Spleen (tissue), 11 donors: Measurements from ENCODE around the gene HINT3. TPM values are rescaled to one million over a fixed set of nuclear protein-coding genes. Genes with fewer than 3 reads are reported as not detected.

Experiments used
- DNase-seq: peaks from one replicate; pipeline ENCODE4 v3.0.0-alpha.2; 2020
- H3K27ac ChIP-seq, 8 donors: fragments of 200-600 bp; sonication (generic) in 7 of 8; 1 replicate in 4 of 8; 2 replicates in 4 of 8; pipeline versions ENCODE4 v1.5.0 to v1.8.0; 2016 to 2021; ENCODE audit warnings: inconsistent platforms in 4 of 8, mild to moderate bottlenecking in 4 of 8, moderate library complexity in 1 of 8
- H3K27me3 ChIP-seq, 7 donors: fragments of 200-600 bp; sonication (generic) in 6 of 7; replicated peaks in 1 of 7; 1 replicate in 4 of 7; 2 replicates in 3 of 7; pipeline versions ENCODE4 v1.5.0 to v1.8.0; 2016 to 2021; ENCODE audit warnings: inconsistent platforms in 3 of 7, mild to moderate bottlenecking in 1 of 7
- H3K36me3 ChIP-seq, 6 donors: fragments of 200-600 bp; sonication (generic) in 5 of 6; 1 replicate in 4 of 6; 2 replicates in 2 of 6; pipeline versions ENCODE4 v1.5.0 to v1.8.0; 2016 to 2021; ENCODE audit warnings: inconsistent platforms in 2 of 6
- H3K4me1 ChIP-seq, 6 donors: fragments of 200-600 bp; sonication (generic) in 5 of 6; 1 replicate in 3 of 6; 2 replicates in 3 of 6; pipeline versions ENCODE4 v1.5.0 to v1.8.0; 2016 to 2021; ENCODE audit warnings: inconsistent platforms in 3 of 6
- H3K4me3 ChIP-seq, 8 donors: fragments of 200-600 bp; sonication (generic) in 7 of 8; 1 replicate in 4 of 8; 2 replicates in 4 of 8; pipeline versions ENCODE4 v1.5.0 to v1.8.0; 2016 to 2021; ENCODE audit warnings: inconsistent platforms in 4 of 8, mild to moderate bottlenecking in 4 of 8, moderate library complexity in 2 of 8
- H3K9me3 ChIP-seq, 8 donors: fragments of 200-600 bp; sonication (generic) in 7 of 8; 1 replicate in 4 of 8; 2 replicates in 4 of 8; pipeline versions ENCODE4 v1.5.0 to v1.8.0; 2016 to 2021; ENCODE audit warnings: inconsistent platforms in 4 of 8
- POLR2A ChIP-seq, 3 donors: fragments of 450-650 bp; IDR thresholded peaks; one replicate each; pipeline ENCODE4 v1.5.1; 2017; ENCODE audit warnings: antibody characterized with exemption in 3 of 3, mild to moderate bottlenecking in 1 of 3
- POLR2AphosphoS5 ChIP-seq, 3 donors: sonication (generic); formaldehyde crosslinking; IDR thresholded peaks; one replicate each; pipeline ENCODE4 v1.5.1; 2017; ENCODE audit warnings: antibody characterized with exemption in 3 of 3
- WGBS, 5 donors: extraction: QIAGEN DNeasy Blood & Tissue Kit in 3 of 5; methylation state at CpG; one replicate each; pipeline versions ENCODE4 v1.1.5 to v1.1.7; 2013 to 2018; 5-methylcytosine and 5-hydroxymethylcytosine counted together
- intact Hi-C: fragments of 100-400 bp; cut with DNase I; formaldehyde crosslinking; loops from one replicate; pipeline ENCODE4 v1.15.0; 2023; ENCODE audit warnings: low total_unique reads
- polyA plus RNA-seq, 3 donors: library from polyadenylated mRNA; stranded (reverse); fragments of 200-250 nt; gene quantifications; one replicate each; pipeline ENCODE4 v1.2.1, GENCODE V29; 2013
- total RNA-seq, 7 donors: library from RNA; depleted of rRNA in 3 of 7; stranded (reverse); fragments of >200 nt in 3 of 7; fragmentation: NEBNext Ultra II Directional in 4 of 7; extraction: Animal tissue kit (Norgen Biotek cat#: 25700) in 4 of 7; gene quantifications; one replicate each; pipeline versions ENCODE4 v1.1.0 to v1.2.1, GENCODE V29; 2016 to 2021
- TF ChIP-seq, protein P1 (sequence below), 11 experiments: fragments of 200-600 bp in 7 of 11; fragments of 450-650 bp in 4 of 11; sonication (generic) in 4 of 11; IDR thresholded peaks in 8 of 11; conservative IDR thresholded peaks in 3 of 11; 1 replicate in 7 of 11; 2 replicates in 4 of 11; pipeline versions ENCODE4 v1.4.0 to v1.8.0; 2016 to 2021; ENCODE audit warnings: antibody characterized with exemption in 11 of 11, inconsistent platforms in 4 of 11, mild to moderate bottlenecking in 1 of 11
- donor health status: healthy with polysubstance abuse.
- donor health status: DM: no; HTN: no; CAD: no; lungs with moderate emphysema.
- donor health status: DM: no; HTN: no; CAD: no.
- donor health status: Bipolar disorder and iron deficiency.
- donor health status: healthy.
- donor health status: DM: no; HTN: no; CAD: no.
- donor health status: DM: yes; HTN: yes; CAD: no.

The HINT3 gene
- total and polyA plus RNA-seq, 10 donors: 5.0 to 18.6 (median 14.7) TPM

DNA sequence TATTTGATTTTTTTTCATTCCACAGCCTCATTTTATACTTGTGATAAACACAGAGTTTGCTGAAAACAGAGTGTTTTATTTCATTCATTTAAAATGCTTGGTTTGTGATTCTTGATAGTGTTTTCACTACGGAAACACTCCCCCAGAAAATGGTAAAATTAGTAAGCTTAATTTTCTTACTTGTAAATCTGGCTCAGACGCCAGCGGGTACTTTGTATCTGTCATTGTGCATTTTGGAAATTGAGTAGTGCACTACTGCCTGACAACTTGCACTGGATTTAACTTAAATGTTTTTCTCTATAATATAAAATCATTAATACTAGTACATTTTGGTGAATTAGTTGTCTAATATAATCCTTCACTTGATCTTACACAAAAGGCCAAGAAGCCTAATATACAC lies 37.0 kb upstream of the HINT3 start:
- DNase-seq: no peak
- peaks cover 4 to 76% (median 57%) of the 10 kb centered on the region in 6 donors for H3K36me3 ChIP-seq
- H3K9me3 ChIP-seq: no peaks in the 10 kb centered on the region
- peak overlapping the region in 6 of 8 donors; percentile 6 to 57 (median 18) for H3K4me3 ChIP-seq
- WGBS, 5 donors: 23 to 44% (median 29%) methylated on average over 3 of the region's 3 CpGs
- H3K27ac ChIP-seq: peak overlapping the region; percentile 49 to 86 (median 78)
- TF ChIP-seq, protein P1, sequence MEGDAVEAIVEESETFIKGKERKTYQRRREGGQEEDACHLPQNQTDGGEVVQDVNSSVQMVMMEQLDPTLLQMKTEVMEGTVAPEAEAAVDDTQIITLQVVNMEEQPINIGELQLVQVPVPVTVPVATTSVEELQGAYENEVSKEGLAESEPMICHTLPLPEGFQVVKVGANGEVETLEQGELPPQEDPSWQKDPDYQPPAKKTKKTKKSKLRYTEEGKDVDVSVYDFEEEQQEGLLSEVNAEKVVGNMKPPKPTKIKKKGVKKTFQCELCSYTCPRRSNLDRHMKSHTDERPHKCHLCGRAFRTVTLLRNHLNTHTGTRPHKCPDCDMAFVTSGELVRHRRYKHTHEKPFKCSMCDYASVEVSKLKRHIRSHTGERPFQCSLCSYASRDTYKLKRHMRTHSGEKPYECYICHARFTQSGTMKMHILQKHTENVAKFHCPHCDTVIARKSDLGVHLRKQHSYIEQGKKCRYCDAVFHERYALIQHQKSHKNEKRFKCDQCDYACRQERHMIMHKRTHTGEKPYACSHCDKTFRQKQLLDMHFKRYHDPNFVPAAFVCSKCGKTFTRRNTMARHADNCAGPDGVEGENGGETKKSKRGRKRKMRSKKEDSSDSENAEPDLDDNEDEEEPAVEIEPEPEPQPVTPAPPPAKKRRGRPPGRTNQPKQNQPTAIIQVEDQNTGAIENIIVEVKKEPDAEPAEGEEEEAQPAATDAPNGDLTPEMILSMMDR (IDR thresholded peaks at IDR 0.05 in 8 of 11, conservative IDR thresholded peaks at IDR 0.05 in 3 of 11): no peak
- TF ChIP-seq POLR2AphosphoS5 (IDR thresholded peaks at IDR 0.05) (no peak), POLR2A (IDR thresholded peaks at IDR 0.05) (no peak)
- no peaks in the 10 kb centered on the region for H3K27me3 ChIP-seq
- H3K4me1 ChIP-seq: peaks cover 5 to 60% (median 40%) of the 10 kb centered on the region in 6 donors
- intact Hi-C loops: no loop called here

DNA sequence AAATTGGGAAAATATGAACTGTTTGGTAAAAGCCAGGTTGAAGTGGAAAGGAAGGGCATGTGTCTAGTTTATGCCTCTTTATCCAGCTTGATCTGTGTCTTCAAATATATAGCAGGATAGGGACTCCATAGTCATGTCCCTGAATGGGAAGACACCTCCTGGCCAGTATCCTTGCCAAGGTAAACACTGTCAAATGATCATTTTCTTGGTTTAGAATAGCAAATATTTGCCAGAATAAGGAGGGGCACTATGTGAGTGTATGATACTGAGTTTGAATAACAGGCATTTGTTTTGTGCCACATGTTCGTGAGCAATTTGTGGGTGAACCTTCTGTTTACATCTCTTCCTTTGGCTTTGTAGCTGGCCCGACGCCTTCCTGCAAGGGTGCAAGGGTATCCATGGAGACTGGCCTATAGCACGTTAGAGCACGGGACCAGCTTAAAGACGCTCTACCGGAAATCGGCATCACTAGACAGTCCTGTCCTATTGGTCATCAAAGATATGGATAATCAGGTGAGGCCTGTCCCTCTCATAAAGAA lies 34.2 kb upstream of the HINT3 start:
- Histone ChIP-seq H3K27me3 (no peaks in the 10 kb centered on the region), H3K27ac (no peak overlapping the region), H3K4me3 (no peak overlapping the region), H3K36me3 (peaks cover 4 to 74% (median 45%) of the 10 kb centered on the region in 6 donors), H3K4me1 (peaks cover 5 to 67% (median 44%) of the 10 kb centered on the region in 6 donors), H3K9me3 (no peaks in the 10 kb centered on the region)
- no peak for TF ChIP-seq POLR2AphosphoS5 (IDR thresholded peaks at IDR 0.05)
- TF ChIP-seq POLR2A (IDR thresholded peaks at IDR 0.05): no peak
- TF ChIP-seq, protein P1 (IDR thresholded peaks at IDR 0.05 in 8 of 11, conservative IDR thresholded peaks at IDR 0.05 in 3 of 11): no peak
- DNase-seq: no peak
- 93 to 96% (median 95%) methylated on average over 8 of the region's 8 CpGs for WGBS, 5 donors
- intact Hi-C loops: no loop called here

DNA sequence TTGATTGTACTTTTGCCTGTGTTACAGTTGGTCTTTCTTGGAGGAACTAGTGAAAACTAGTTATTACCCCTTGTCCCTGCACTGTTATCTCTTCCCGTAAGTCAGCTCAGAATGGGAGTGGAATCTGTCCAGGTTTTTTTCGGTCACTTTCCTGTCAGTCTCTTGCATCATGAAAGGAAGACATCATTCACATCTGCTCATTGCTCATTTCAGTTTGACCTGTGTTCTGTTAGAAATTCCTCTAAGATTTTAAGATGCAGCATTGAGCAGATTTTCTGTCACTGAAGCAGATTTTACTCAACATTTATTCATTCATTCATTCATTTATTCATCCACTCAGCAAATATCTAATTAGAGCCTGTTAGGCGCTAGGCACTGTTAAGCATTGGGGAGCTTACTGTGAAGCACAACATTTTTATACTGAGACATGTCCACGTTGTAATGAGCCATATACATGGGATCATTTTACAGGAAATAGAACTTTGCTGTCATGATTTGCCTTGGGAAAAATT lies 33.1 kb upstream of the HINT3 start:
- WGBS, 5 donors: 49 to 66% (median 51%) methylated on average over 4 of the region's 4 CpGs
- Histone ChIP-seq H3K4me3 (no peak overlapping the region), H3K27me3 (no peaks in the 10 kb centered on the region), H3K27ac (peak overlapping the region in 3 of 8 donors; percentile 24 to 68 (median 34)), H3K4me1 (peaks cover 2 to 69% (median 45%) of the 10 kb centered on the region in 6 donors), H3K36me3 (peaks cover 4 to 77% (median 50%) of the 10 kb centered on the region in 6 donors), H3K9me3 (no peaks in the 10 kb centered on the region)
- no peak for DNase-seq
- TF ChIP-seq, protein P1 (IDR thresholded peaks at IDR 0.05 in 8 of 11, conservative IDR thresholded peaks at IDR 0.05 in 3 of 11): no peak
- TF ChIP-seq POLR2AphosphoS5 (IDR thresholded peaks at IDR 0.05) (no peak), POLR2A (IDR thresholded peaks at IDR 0.05) (no peak)
- intact Hi-C loops: no loop called here

DNA sequence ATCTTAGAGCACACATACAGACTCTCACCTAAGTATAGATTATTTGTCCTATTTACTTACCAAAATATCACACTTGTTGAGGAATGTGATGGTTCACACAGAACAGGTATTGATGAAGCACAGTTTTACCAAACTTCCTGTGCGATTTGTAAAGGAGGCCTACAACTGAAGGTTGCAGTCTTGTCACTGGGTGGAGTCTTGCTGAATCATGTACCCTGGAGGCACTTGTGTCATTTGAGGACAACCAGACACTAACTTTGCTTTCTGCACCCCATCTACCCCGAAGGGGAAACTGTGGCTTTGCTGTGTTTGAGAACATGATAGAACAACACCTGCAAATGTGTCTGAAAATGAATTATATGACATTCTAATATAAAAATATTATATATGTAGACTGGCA lies 32.4 kb upstream of the HINT3 start:
- Histone ChIP-seq H3K9me3 (no peaks in the 10 kb centered on the region), H3K27ac (peak overlapping the region in 5 of 8 donors; percentile 4 to 68 (median 24)), H3K36me3 (peaks cover 4 to 84% (median 56%) of the 10 kb centered on the region in 6 donors), H3K4me3 (no peak overlapping the region), H3K27me3 (no peaks in the 10 kb centered on the region), H3K4me1 (peaks cover 0 to 61% (median 37%) of the 10 kb centered on the region in 6 donors)
- no peak for DNase-seq
- TF ChIP-seq POLR2A (IDR thresholded peaks at IDR 0.05): no peak
- TF ChIP-seq, protein P1 (IDR thresholded peaks at IDR 0.05 in 8 of 11, conservative IDR thresholded peaks at IDR 0.05 in 3 of 11): no peak
- TF ChIP-seq POLR2AphosphoS5 (IDR thresholded peaks at IDR 0.05): no peak
- 20 to 43% (median 32%) methylated on average over 2 of the region's 2 CpGs for WGBS, 5 donors
- intact Hi-C loops: no loop called here
